Measurements from ENCODE around the gene ZNF829. TPM values are rescaled to one million over a fixed set of nuclear protein-coding genes. Genes with fewer than 3 reads are reported as not detected.

Gene ZNF829
- total and polyA plus RNA-seq, 10 of the 15 experiments (the other 5 are each of a cell fraction or from before 2014, with no cell fraction given), result 0.08 to 0.63 (median 0.22) TPM

GRCh38 chr19:36849701-36850558, 66.2 kb downstream of the ZNF829 start (continued):
- no peak for TF ChIP-seq HSF1 (IDR thresholded peaks at IDR 0.05; ENCODE audit: low read depth, low read length)
- TF ChIP-seq SIN3A (IDR thresholded peaks at IDR 0.05; ENCODE audit: low read depth, low read length), result peak; percentile 69; the same call in 1 of the 2 replicates
- TF ChIP-seq POLR2A (IDR thresholded peaks at IDR 0.05; ENCODE audit: low read depth, low read length), result peak; percentile 68
- no peak for TF ChIP-seq ETV6 (conservative IDR thresholded peaks at IDR 0.05 in 1 of 2, IDR thresholded peaks at IDR 0.05 in 1 of 2; ENCODE audit: borderline replicate concordance in 1 of 2, low read depth in 1 of 2)
- TF ChIP-seq NRF1 (conservative IDR thresholded peaks at IDR 0.05; ENCODE audit: low read depth, low read length), result no peak
- TF ChIP-seq GABPA (IDR thresholded peaks at IDR 0.05; ENCODE audit: low read depth), result 0 out of 2 replicates have a peak, but pooled peaks have one; percentile 40
- TF ChIP-seq SMAD5 (IDR thresholded peaks at IDR 0.05; ENCODE audit: low read depth), result no peak
- no peak for TF ChIP-seq ATF3 (IDR thresholded peaks at IDR 0.05; ENCODE audit: borderline replicate concordance, extremely low read depth, low read depth, low read length)
- TF ChIP-seq PAX5 (IDR thresholded peaks at IDR 0.05; ENCODE audit: borderline replicate concordance, low read depth, low read length), result no peak
- TF ChIP-seq SREBF1 (IDR thresholded peaks at IDR 0.05; ENCODE audit: low read length), result no peak; the same call in 1 of the 2 replicates
- no peak for TF ChIP-seq SRF (IDR thresholded peaks at IDR 0.05; ENCODE audit: low read depth in 2 of 2, low read length in 2 of 2)
- 0 out of 4 replicates have a peak, but pooled peaks of 1 of the 2 experiments have one; percentile 32 for TF ChIP-seq EP300 (IDR thresholded peaks at IDR 0.05; ENCODE audit: borderline replicate concordance in 1 of 2, control insufficient read depth in 1 of 2, low read depth in 2 of 2, low read length in 2 of 2)
- 0 out of 2 replicates have a peak, but pooled peaks have one; percentile 39 for TF ChIP-seq FOXK2 (IDR thresholded peaks at IDR 0.05)
- TF ChIP-seq MTA2 (IDR thresholded peaks at IDR 0.05; ENCODE audit: low read depth), result peak; percentile 42; the same call in 1 of the 2 replicates
- no peak for TF ChIP-seq PRDM15 (CRISPR knock-in tag; IDR thresholded peaks at IDR 0.05)

Measured in GM12878 (cell line).